Activated effector memory CD4-positive, alpha-beta T cell treated with anti-CD3 and anti-CD28 coated beads, Interleukin-2, amount 50 U/mL, for 16 hours (primary cell): ENCODE results near the gene TIAM1.

Experiments
- DNase-seq: peaks from one replicate; pipeline ENCODE4 v3.0.0-alpha.2; 2020

The TIAM1 gene

DNA sequence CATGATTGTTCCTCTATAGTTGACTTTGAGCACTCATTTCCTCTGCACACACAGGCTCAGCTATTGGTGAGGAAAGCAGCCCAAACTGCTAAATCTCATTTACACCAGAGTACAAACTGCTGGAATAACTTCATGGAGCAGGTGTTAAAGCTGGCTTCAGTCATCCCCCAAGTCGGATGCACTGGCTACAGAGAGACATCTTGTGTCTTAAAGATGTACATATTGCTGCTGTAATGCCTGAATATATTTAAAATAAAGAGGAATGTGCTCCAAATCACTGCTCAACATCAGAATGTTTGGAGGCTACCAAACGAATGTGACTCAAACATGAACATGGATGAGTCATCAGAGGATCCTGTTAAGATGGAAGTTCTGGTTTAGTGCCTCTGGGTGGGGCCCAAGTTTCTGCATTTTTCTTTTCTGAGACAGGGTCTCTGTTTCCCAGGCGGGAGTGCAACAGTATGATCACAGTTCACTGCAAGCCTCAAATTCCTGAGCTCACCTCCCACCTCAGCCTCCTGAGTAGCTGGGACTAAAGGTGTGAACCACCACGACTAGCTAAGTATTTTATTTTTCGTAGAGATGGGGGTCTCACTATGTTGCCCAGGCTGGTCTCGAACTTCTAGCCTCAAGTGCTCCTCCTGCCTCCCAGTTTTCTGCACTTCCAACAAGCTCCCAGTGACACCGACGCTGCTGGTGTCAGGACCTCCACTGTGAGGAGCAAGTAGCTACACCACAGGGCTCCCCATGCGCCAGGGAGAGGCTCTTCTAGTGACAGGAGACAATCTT lies 226.7 kb downstream of the TIAM1 start:
- DNase-seq, result no peak

DNA sequence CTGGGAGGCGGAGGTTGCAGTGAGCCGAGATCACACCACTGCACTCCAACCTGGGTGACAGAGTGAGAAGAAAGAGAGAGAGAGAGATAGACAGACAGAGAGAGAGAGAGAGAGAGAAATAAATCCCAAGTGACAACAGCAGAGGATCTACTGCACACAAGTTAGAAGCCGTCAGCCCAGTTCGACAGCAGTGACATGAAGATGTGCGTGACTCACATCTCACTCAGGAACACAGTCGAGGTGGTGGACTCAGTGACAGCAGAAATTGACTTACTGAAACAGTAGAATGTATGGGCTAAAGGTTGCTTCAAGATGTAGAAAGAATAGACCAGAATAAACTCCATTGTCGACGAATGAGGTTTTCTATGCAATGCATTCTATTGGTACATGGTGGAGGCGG lies 228.8 kb downstream of the TIAM1 start:
- DNase-seq, result no peak

DNA sequence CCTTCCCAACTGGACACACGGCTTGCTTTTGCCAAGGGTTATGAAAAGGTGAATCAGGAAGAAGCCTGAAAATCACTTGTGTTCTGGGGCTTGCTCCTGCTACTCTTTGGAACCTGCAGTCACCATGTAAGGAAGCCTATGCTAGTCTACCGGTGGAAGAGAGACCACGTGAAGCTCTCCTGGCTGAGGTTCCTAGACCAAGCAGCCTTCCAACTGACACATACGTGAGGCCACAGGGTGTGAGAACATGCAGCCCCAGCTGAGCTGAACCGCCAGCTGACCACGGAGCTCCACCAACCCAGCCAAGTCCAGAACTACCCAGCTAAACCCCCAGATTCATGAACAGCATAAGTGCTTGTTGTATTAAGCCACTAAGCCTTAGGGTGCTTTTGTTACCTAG lies 233.0 kb downstream of the TIAM1 start:
- DNase-seq, result no peak

DNA sequence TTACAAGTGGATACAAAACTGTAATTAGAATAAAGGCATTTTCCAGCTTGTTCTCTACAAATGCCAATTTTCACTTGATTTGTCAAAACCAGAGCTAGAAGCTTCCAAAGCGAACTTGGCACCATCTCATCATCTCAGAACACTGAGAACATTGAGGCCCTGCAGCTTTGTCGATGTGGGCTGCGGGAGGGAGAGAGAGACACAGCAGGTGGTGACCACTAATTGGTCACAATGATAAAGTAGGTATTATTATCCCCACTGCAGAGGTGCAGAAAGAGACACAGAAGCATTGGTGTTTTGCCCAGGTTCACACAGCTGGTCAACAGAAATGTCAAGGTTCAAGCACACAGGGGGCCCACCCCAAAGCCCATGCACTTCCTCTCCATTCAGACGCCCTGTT lies 233.6 kb downstream of the TIAM1 start:
- no peak for DNase-seq

DNA sequence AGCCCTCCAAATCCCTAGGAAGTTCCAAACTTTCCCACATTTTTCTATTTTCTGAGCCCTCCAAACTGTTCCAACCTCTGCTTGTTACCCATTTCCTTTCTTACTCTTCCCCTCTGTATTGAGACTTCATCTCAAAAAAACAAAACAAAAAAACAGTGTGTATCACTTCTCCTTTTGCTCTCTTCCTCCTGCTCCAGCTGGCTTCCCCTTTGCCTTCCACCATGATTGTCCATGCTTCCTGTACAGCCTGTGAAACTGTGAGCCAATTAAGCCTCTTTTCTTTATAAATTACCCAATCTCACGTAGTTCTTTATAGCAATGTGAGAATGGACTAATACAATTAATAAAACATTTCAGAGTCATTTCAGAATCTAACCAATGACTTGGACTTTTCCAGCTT lies 236.2 kb downstream of the TIAM1 start:
- DNase-seq, result no peak

DNA sequence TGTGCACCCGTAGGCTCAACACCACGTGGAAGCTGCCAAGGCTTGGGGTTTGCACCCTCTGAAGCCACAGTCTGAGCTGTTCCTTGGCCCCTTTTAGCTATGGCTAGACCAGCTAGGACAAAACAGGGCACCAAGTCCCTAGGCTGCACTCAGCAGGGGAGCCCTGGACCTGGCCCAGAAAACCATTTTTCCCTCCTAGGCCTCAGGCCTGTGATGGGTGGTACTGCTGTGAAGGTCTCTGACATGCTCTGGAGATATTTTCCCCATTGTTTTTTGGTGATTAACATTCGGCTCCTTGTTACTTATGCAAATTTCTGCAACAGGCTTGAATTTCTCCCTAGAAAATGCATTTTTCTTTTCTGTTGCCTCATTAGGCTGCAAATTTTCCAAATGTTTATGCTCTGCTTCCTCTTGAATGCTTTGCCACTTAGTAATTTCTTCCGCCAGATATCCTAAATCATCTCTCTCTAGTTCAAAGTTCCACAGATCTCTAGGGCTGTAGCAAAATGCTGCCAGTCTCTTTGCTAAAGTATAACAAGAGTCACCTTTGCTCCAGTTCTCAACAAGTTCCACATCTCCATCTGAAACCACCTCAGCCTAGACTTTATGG lies 236.8 kb downstream of the TIAM1 start:
- peak; percentile 41 for DNase-seq

DNA sequence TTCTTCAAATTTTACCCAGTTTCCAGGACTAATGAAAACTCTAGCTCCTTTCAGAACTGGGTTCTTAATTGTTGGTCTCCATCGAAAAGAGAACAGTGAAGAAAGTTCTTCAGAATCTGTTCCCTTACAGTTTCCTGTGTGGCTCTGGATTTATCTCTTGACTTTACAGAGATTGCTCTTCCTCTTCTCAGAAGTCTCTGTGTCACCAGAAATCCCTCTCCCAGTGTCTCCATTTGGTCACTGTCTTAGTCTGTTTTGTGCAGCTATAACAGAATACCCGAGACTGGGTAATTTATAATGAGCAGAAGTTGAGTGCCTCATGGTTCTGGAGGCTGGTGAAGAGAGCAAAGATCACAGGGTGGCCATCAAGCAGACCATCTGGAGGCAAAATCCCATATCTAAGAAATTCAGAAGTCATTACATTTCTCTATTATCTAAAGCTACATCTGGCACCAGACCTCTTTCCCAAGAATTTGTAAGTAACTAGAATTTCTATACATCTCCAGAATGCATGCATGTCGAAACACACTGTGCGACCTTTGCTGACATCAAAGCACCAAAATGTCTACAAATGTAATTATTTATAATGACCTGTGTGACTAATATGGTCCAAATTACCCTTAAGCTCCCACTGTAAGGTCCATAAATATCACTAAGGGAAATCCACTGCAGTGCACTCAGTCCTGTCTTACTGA lies 240.3 kb downstream of the TIAM1 start:
- DNase-seq, result no peak

DNA sequence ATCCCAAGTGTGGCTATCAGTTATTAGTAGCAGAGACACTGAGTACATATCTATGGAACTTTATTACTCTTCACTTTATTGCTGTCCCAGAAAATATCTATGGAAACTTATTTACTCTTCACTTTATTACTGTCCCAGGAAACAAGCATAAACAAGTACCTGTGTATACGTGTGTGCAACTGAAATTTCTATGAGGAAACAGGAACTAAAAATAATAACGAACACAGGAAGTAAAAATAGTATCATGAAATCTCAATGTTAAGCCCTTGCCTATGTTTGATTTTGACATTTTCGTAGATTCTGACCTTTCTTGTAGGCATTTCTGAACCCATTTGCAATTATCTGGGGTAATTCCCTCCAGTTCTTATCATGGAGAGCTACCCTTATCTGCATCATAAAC lies 240.9 kb downstream of the TIAM1 start:
- no peak for DNase-seq

DNA sequence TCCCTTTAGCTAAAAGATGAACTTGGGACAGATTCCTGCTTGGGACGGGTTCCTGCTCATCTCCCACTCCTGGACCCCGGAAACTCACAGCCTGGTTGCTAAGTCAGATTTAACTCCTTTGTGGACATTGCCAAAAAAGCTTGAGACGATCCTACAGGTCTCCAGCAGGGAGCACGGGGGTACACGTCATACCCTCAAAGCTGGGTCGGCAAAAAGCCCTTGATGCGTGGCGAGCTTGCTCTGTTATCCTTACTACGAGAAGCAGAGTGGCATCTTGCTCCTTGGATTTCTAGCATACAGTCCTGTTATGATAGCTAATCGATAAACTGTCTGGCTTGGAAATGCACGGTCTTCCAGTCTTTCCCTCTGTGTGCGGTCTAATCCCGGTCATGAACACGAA lies 244.9 kb downstream of the TIAM1 start:
- DNase-seq, result no peak

DNA sequence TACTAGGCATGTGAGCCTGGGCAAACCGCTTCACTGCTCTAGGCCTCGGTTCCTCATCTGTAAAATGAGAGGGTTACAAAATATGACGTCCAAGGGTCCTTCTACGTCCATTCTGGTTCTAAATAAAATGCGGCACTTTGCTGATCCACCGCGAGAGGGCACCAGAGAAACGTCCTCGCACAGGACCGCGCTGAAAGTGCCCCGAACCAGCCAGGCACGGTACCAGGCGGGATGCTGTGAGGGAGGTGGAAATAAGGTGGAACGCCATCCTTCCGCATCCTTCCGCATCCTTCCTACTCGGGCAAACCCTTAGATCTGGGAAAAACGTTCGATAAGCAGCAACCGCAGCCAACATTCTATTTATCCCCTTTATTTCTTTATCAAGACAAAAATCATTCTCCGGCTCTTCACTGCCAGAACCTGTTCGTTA lies 245.5 kb downstream of the TIAM1 start:
- DNase-seq, result peak; percentile 90

DNA sequence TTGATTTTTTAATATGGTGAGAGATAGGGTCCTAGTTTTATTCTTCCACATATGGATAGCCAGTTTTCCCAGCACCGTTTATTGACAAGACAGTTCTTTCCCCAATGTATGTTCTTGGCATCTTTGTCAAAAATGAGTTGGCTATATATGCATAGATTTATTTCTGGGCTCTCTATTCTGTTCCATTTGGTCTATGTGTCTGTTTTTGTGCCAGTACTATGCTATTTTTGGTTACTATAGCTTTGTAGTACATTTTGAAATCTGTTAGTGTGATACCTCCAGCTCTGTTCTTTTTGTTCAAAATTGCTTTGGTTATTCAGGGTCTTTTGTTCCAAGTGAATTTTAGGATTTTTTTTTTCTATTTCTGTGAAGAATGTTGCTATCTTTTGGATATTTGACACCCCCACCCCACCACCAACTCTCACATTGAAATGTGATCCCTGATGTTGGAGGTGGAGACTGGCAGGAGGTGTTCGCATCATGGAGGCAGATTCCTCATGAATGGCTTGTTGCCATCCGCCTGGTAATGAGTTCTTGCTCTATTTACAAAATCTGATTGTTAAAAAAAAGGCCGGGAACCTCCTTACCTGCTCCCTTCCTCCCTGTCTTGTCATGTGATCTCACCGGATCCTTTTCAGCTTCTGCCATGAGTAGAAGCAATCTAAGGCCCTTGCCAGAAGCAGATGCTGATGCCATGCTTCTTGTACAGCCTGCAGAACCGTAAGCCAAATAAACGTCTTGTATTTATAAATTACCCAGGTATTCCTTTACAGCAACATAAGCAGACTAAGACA lies 251.0 kb downstream of the TIAM1 start:
- no peak for DNase-seq

DNA sequence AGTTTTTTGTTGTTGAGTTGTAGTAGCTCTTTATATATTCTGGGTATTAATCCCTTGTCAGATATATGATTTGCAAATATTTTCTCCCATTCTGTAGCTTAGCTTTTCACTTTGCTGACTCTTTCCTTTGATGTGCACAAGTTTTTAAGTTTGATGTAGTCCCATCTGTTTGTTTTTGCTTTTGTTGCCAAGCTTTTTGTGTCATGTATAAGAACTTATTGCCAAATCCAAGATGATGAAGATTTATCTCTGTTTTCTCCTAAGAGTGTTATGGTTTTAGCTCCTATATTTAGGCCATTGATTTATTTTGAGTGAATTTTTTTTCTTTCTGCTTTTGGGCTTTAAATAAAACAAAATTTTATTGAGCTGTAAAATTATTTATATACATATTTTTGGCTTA lies 253.7 kb downstream of the TIAM1 start:
- no peak for DNase-seq

DNA sequence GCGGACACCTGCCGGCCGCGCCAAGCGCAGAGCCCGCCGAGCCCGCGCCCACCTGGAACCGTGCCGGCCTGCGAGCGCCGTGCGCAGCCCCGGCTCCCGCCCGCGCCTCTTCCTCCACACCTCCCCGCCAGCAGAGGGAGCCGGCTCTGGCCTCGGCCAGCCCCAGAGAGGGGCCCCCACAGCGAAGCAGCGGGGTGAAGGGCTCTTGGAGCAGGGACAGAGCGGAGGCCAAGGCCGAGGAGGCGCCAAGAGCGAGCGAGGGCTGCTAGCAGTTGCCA lies 255.6 kb downstream of the TIAM1 start:
- DNase-seq, result no peak

DNA sequence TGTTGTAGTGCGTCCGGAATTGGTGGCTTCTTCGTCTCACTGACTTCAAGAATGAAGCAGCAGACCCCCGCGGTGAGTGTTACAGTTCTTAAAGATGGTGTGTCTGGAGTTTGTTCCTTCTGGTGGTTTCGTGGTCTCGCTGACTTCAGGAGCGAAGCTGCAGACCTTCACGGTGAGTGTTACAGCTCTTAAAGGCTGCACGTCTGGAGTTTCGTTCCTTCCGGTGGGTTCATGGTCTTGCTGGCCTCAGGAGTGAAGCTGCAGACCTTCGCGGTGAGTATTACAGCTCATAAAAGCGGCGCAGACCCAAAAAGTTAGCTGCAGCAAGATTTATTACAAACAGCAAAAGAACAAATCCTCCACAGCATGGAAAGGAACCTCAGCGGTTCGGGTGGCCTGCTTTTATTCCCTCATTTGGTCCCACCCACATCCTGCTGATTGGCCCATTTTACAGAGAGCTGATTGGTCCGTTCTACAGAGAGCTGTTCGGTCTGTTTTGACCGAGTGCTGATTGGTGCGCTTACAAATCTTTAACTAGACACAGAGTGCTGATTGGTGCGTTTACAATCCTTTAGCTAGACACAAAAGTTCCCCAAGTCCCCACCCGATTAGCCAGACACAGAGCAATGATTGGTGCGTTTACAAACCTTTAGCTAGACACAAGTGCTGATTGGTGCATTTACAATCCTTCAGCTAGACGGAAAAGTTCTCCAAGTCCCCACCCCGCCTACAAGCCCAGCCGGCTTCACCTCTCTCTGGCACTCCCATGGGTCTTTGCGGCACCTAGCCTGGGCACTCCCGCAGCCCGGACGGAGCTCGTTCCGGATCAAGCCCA lies 256.2 kb downstream of the TIAM1 start:
- no peak for DNase-seq

DNA sequence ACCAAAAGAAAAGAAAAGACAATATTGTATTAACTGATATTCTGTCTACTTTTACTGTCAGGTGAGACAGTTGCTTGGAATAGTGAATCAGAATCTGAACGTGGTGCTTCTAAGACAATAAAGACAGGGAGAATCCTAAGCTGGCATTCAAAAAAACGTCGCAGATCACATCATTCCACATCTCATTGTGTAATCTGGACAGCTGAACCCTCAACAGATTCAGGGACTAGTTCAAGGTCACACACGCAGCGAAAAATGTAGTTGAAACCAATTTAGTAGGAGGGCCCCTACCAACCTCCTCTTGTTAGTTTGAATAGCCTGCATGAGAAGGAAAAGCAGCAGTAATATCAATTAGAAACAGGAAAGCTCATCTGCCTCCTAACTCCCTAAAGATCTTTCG lies 259.4 kb downstream of the TIAM1 start:
- no peak for DNase-seq

DNA sequence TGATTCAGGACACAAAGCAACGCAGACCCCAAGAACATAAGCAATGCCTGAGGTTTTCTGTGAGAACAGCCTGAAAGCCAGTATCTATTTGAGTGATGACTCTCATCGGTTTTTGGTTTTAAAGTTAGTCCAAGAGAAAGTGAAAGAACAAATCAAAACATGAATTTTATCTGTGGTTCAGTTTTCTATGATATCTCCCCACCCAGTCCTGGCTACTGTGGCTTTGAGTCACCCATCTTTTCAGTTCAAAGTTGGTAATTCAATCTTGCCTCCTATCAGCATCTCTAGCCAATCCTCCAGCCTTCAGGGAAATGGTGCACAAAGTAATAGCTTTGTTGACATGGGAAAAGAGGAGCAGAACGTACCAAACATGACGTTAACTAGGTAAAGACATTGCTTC lies 265.3 kb downstream of the TIAM1 start:
- no peak for DNase-seq

DNA sequence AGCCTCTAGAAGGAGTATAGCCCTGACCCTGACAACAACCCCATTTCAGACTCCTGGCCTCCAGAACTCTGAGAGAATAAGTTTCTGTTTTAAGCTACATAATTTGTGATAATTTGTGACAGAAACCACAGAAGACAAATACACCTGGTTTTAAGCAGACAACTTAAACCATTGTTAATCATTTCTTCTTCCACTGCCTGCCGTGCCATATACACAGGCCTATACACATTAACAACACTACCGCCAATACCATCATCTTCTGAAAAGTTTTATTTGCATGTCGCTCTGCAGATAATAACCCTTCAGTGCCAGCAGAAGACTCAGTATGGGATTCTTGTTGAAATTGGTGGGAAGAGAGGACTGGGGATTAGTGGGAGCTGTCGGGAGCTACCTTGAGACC lies 265.8 kb downstream of the TIAM1 start:
- no peak for DNase-seq

DNA sequence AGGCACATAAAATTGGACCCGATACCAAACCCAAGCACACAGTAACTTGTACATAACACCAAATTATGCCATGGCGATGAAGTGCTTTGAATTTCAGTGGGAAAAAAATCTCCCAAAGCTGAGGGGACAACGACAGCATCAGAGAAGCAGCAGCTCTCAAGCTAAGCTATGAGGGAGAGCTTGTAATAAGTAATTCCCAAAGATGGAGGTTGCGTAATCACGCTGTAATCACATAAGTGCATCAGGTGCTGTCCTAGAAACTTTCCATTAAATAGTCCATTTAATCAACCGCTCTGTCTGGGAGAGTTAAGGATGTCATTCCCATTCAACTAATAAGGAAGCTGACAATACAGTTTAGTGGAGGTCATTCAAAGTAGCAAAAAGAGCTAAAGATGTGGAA lies 268.2 kb downstream of the TIAM1 start:
- no peak for DNase-seq

DNA sequence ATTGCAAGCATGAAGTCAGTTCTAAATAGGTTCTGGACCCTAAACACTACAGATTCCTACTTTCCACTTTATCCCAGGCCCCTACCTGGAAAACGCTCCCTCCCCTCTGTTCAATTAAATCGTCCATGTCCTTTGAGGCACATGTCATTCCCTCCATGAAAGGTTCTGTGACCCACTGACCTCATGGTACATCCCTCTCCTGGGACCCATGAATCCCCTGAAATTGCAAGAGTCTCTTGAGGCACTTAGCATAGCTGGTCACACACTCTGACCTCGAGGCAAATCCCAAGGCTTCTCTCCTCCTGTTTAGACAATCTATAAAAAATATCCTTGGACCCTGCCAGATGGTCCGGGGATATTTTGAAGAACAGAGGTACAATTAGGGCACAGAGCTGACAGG lies 271.5 kb downstream of the TIAM1 start:
- DNase-seq, result no peak
